HG02970 (cell line): Measurements from ENCODE around the gene RPL3.

Experiments used
- ATAC-seq: cut with Tn5 transposase; IDR thresholded peaks from one replicate; pipeline ENCODE4 v1.9.1; 2021; ENCODE audit warnings: mild to moderate bottlenecking, moderate library complexity, moderate number of reproducible peaks; ENCODE audit not compliant: unreplicated experiment, low FRiP score

The RPL3 gene

DNA sequence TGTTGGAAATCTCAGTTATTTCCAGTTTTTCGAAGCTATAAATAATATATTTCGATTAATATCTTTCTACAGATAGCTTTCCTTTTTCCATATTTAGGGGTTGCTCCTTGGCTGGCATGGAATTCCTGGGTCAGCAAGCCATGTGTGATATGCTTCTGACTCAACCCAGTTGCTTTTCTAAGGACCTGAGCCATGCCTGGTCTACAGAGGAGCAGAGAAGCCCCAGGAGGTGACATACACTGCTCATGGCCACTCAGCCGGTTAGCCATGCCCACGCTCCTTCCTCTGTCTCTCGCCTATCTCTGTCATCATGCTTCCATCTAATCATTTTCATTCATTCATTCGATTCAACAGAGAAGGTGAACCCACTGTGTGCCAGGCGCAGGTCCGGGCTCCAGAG, 51.4 kb downstream of the RPL3 start:
- ATAC-seq = no peak

DNA sequence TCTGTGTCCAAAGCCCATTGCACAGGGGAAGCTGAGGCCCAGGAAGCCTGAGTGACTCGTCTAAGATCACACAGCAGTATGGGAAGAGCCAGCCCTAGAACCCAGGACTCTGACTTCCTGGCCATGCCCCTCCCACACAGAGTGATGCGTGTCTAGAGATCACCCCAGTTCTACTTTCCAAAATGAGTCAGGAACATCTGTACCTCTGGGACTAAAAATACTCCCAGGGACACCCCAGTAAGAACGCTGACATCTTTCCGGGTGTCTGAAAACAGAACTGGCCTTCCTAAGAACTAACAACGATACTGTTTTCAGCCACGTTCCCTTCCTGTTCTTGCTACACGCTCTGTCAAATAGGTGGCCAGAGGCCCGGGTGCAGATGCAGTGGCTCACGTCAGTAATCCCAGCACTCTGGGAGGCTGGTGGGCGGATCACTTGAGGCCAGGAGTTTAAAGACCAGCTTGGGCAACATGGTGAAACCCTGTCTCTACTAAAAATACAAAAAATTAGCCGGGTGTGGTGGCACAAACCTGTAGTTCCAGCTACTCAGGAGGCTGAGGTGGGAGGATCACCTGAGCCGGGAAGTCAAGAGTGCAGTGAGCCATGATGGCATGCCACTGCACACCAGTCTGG, 52.9 kb downstream of the RPL3 start:
- ATAC-seq = no peak

DNA sequence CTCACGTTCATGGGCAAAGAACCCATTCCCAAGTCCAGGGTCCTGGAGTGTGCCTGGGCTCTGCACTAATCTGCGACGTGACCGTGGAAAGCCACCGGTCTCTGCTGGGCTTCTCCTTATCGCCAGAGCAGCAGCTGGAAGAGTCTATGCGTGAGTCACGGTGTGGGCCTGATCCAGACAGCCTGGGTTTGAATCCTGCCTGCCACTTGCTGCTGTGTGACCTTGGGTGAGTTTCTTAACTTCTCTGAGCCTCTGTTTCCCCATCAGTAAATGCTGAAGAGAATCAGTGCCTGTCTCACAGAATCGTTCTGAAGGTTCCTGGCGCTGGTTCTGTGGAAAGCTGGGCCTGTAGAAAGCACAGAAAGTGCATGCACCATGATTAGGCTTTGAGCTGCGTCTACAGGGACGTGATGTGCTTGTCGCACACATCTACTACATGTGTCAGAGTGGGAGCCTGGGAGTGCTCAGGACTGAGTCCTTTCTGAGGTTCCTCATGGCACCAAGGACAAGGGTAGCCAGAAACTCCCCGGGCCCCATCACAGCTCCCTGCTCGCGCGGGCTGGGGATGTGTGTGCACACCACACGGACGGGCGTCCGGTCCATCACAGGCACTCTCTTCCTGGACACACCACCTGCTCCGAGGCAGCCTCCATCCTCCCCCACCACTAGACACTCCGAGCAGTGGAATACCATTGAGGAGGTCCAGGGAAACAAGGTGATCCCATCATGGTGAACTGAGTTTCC, 54.1 kb downstream of the RPL3 start:
- ATAC-seq = no peak

DNA sequence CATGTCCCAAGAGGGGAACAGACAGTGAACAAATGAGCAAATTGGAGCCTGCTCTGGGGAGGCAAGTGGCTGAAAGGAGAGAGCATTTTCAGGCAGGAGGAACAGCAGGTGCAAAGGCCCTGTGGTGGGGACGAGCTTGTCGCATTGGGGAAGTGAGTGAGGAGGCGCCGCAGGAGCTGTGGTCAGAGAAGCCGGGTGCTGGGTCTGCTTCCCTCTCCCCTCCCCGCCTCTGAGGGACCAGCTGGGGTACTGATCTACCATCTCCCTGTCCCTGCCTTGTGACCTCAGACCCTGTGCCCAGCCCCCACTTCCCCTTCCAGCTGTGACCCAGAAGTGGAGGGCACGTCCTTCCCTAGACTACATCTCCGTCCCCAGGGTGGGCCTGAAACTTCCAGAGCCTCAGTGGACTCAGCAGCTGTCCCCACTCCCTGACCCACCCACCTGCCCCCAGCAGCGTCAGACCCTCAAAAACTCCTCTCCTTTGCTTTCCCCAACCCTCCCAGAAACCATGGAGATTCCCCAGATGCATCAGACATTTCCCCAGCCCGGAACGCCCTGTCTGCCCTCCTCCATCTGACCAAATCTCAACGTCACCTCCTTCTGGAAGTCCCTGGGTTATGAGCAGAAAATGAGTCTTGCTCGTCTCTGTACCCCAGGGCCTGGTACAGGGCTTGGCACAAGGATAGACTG, 54.9 kb downstream of the RPL3 start:
- ATAC-seq = no peak

DNA sequence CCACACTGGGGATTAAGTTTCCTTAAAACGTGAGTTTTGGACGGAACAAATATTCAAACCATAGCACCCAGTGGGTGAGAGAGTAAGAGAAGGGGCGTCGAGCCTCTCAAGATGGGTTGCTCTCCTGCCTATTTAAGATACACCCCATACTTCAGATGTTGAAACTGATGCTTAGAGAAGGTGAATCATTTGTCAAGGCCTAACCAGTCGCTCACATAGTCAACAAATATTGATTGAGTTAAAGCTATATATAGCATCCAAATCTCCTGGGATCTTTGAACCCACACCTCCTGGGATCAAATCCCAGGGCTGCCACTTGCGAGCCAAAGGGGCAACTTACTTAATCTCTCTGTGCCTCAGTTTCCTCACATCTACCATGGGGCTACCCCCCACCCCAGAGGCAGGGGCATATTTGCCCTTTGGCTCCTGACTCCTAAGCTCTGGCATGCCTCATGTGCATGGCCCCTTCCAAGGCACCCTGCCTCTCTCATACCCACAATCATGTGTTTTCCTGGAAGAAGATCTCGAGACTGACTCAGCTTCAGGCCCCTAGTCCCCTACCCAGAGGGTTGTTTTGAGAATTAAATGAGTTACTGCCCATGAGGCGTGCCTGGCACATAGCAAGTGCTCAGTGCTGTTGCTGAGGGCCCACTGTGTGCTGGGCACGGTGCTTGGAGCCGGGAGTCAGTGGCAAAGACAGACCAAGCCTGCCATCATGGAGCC, 55.6 kb downstream of the RPL3 start:
- ATAC-seq = no peak
